IMR-90 (cell line): ENCODE measurements around the gene HECW1. TPM values are rescaled to one million over a fixed set of nuclear protein-coding genes. Genes with fewer than 3 reads are reported as not detected.

ENCODE experiments used
- ATAC-seq: fragments of 200-7000 bp; cut with Tn5 transposase; 2 replicates; pipeline ENCODE4 v1.9.1; 2020; ENCODE audit warnings: low read depth, mild to moderate bottlenecking, moderate library complexity
- BruUV-seq: library from RNA; stranded (reverse); fragments of 400-500 nt; replicated peaks from 2 replicates; lab custom pipeline; 2021; lab: Mats Ljungman, UMichigan
- CTCF ChIA-PET: fragments of 300-600 bp; formaldehyde crosslinking; extraction: SDS; loops from one replicate; lab custom pipeline; 2021; ENCODE audit warnings: antibody characterized with exemption; lab: Yijun Ruan, JAX
- POLR2A ChIA-PET: fragments of 300-600 bp; sonication (Branson Sonifier 250); formaldehyde crosslinking; loops from one replicate; lab custom pipeline; 2022; ENCODE audit warnings: antibody characterized with exemption; ENCODE audit not compliant: unreplicated experiment; lab: Charles Lee
- DNase-seq: peaks from one replicate; pipeline ENCODE4 v3.0.0; 2013
- H2AFZ ChIP-seq: replicated peaks from 2 replicates; pipeline ENCODE3; 2013; ENCODE audit warnings: low read length, mild to moderate bottlenecking; ENCODE audit not compliant: poor library complexity
- H2AK5ac ChIP-seq: 2 replicates; pipeline ENCODE4 v1.6.1; 2013; ENCODE audit warnings: low read depth, low read length, inconsistent platforms
- H2AK9ac ChIP-seq: replicated peaks from 2 replicates; pipeline ENCODE3; 2013; ENCODE audit warnings: mild to moderate bottlenecking, low read depth, low read length, moderate library complexity; ENCODE audit not compliant: poor library complexity
- H2BK120ac ChIP-seq: 2 replicates; pipeline ENCODE4 v1.6.1; 2013; ENCODE audit warnings: low read depth, low read length, inconsistent platforms
- H2BK15ac ChIP-seq: 3 replicates; pipeline ENCODE4 v1.6.1; 2013; ENCODE audit warnings: low read depth, low read length, inconsistent platforms
- H2BK20ac ChIP-seq: 2 replicates; pipeline ENCODE4 v1.6.1; 2013; ENCODE audit warnings: low read depth, mild to moderate bottlenecking, inconsistent platforms, low read length, moderate library complexity
- H2BK5ac ChIP-seq: 2 replicates; pipeline ENCODE4 v1.6.1; 2013; ENCODE audit warnings: mild to moderate bottlenecking, low read depth, low read length, inconsistent platforms; ENCODE audit not compliant: poor library complexity, severe bottlenecking
- H3K14ac ChIP-seq: replicated peaks from 2 replicates; pipeline ENCODE4 v1.6.1; 2013; ENCODE audit warnings: low read depth, low read length, inconsistent platforms
- H3K18ac ChIP-seq: 2 replicates; pipeline ENCODE4 v1.6.1; 2013; ENCODE audit warnings: low read depth, low read length, control low read depth
- H3K23ac ChIP-seq: 2 replicates; pipeline ENCODE4 v1.6.1; 2013; ENCODE audit warnings: low read depth, low read length, inconsistent platforms
- H3K27ac ChIP-seq: 2 replicates; pipeline ENCODE4 v1.5.1; 2013; ENCODE audit warnings: mild to moderate bottlenecking, control low read depth, low read length; ENCODE audit not compliant: insufficient read depth
- H3K27me3 ChIP-seq: 2 replicates; pipeline ENCODE4 v1.6.1; 2013; ENCODE audit warnings: low read length; ENCODE audit not compliant: control insufficient read depth, insufficient read depth
- H3K36me3 ChIP-seq: 2 replicates; pipeline ENCODE4 v1.6.1; 2013; ENCODE audit warnings: low read length, mixed read lengths; ENCODE audit not compliant: control insufficient read depth, insufficient read depth
- H3K4ac ChIP-seq: 2 replicates; pipeline ENCODE4 v1.6.1; 2013; ENCODE audit warnings: low read depth, low read length, inconsistent platforms
- H3K4me1 ChIP-seq: 2 replicates; pipeline ENCODE4 v1.6.1; 2013; ENCODE audit warnings: low read length, mixed read lengths; ENCODE audit not compliant: control insufficient read depth, insufficient read depth
- H3K4me2 ChIP-seq: 2 replicates; pipeline ENCODE4 v1.6.1; 2013; ENCODE audit warnings: low read depth, mild to moderate bottlenecking, control low read depth, low read length, moderate library complexity
- H3K4me3 ChIP-seq: 2 replicates; pipeline ENCODE4 v1.5.1; 2013; ENCODE audit warnings: low read depth, mild to moderate bottlenecking, control low read depth, low read length, moderate library complexity; ENCODE audit not compliant: insufficient read depth
- H3K56ac ChIP-seq: 2 replicates; pipeline ENCODE4 v1.6.1; 2013; ENCODE audit warnings: low read length, inconsistent platforms; ENCODE audit not compliant: insufficient read depth; ENCODE audit errors: extremely low read depth
- H3K79me1 ChIP-seq, 2 experiments: 2 replicates each; pipeline ENCODE4 v1.6.1; 2013; ENCODE audit warnings: low read length in 2 of 2, inconsistent platforms in 1 of 2, low read depth in 1 of 2
- H3K9ac ChIP-seq: 2 replicates; pipeline ENCODE4 v1.6.1; 2013; ENCODE audit warnings: low read depth, low read length, control low read depth
- H3K9me1 ChIP-seq: 2 replicates; pipeline ENCODE4 v1.6.1; 2013; ENCODE audit warnings: low read length, inconsistent platforms; ENCODE audit not compliant: insufficient read depth
- H3K9me3 ChIP-seq: 2 replicates; pipeline ENCODE4 v1.6.1; 2013; ENCODE audit warnings: low read length; ENCODE audit not compliant: control insufficient read depth, insufficient read depth
- H4K20me1 ChIP-seq: 2 replicates; pipeline ENCODE4 v1.6.1; 2013; ENCODE audit warnings: low read length, inconsistent platforms; ENCODE audit not compliant: insufficient read depth
- H4K5ac ChIP-seq: 2 replicates; pipeline ENCODE4 v1.6.1; 2013; ENCODE audit warnings: mild to moderate bottlenecking, low read depth, low read length, control low read depth
- H4K8ac ChIP-seq, 2 experiments: 2 replicates each; pipeline ENCODE4 v1.6.1; 2013; ENCODE audit warnings: low read depth in 2 of 2, low read length in 2 of 2, control low read depth in 1 of 2, inconsistent platforms in 1 of 2
- H4K91ac ChIP-seq: 2 replicates; pipeline ENCODE4 v1.6.1; 2013; ENCODE audit warnings: low read depth, low read length, inconsistent platforms; ENCODE audit not compliant: insufficient read depth
- CEBPB ChIP-seq: IDR thresholded peaks from 2 replicates; pipeline ENCODE4 v1.6.1; 2012; ENCODE audit warnings: low read depth, low read length, improper control_type of control experiment
- CHD1 ChIP-seq: IDR thresholded peaks from 2 replicates; pipeline ENCODE4 v1.6.1; 2012; ENCODE audit warnings: low read depth, low read length, improper control_type of control experiment
- ELK1 ChIP-seq: fragments of 150-350 bp; IDR thresholded peaks from 2 replicates; pipeline ENCODE4 v1.6.1; 2016; ENCODE audit warnings: low read depth, mild to moderate bottlenecking, low read length, moderate library complexity, borderline replicate concordance
- MAFK ChIP-seq: IDR thresholded peaks from 2 replicates; pipeline ENCODE4 v1.6.1; 2012; ENCODE audit warnings: low read depth, low read length, improper control_type of control experiment
- MAZ ChIP-seq: IDR thresholded peaks from 2 replicates; pipeline ENCODE4 v1.6.1; 2012; ENCODE audit warnings: low read depth, mild to moderate bottlenecking, low read length, improper control_type of control experiment, moderate library complexity, borderline replicate concordance
- NFE2L2 ChIP-seq: fragments of 150-350 bp; IDR thresholded peaks from 2 replicates; pipeline ENCODE4 v1.6.1; 2016; ENCODE audit warnings: low read depth, mild to moderate bottlenecking, low read length
- POLR2A ChIP-seq: IDR thresholded peaks from 2 replicates; pipeline ENCODE4 v1.6.1; 2012; ENCODE audit warnings: mild to moderate bottlenecking, low read depth, low read length
- RAD21 ChIP-seq: IDR thresholded peaks from 2 replicates; pipeline ENCODE4 v1.6.1; 2012; ENCODE audit warnings: low read length, improper control_type of control experiment
- RCOR1 ChIP-seq: IDR thresholded peaks from 2 replicates; pipeline ENCODE4 v1.6.1; 2012; ENCODE audit warnings: mild to moderate bottlenecking, low read length, improper control_type of control experiment; ENCODE audit not compliant: insufficient replicate concordance
- RFX5 ChIP-seq: IDR thresholded peaks from 2 replicates; pipeline ENCODE4 v1.8.0; 2012; ENCODE audit warnings: low read depth, mild to moderate bottlenecking, low read length, moderate library complexity
- WGBS, 2 experiments: methylation state at CpG; one replicate each; pipeline versions ENCODE4 v1.1.5 to v1.1.7; 2013; ENCODE audit warnings: missing lambda C conversion rate in 2 of 2; ENCODE audit not compliant: insufficient read length in 1 of 2; ENCODE audit errors: extremely low coverage in 2 of 2; 5-methylcytosine and 5-hydroxymethylcytosine counted together
- dilution Hi-C: fragments of 300-500 bp; cut with HindIII; formaldehyde crosslinking; loops from one replicate; pipeline ENCODE4 v1.14.3; 2018; ENCODE audit warnings: low sequenced_read_pairs; ENCODE audit not compliant: unreplicated experiment
- in situ Hi-C: fragments of 300-500 bp; cut with MboI; formaldehyde crosslinking; loops from 3 replicates; pipeline ENCODE4 v1.14.3; 2019; ENCODE audit warnings: low sequenced_read_pairs, inconsistent platforms, mixed read lengths
- intact Hi-C: fragments of 100-400 bp; cut with micrococcal nuclease; formaldehyde crosslinking; loops from 2 replicates; pipeline ENCODE4 v1.10.0; 2022
- polyA plus RNA-seq, 3 experiments: library from polyadenylated mRNA; depleted of rRNA; stranded (reverse); fragments of >200 nt; gene quantifications; 2 replicates each; pipeline ENCODE4 v1.2.3, GENCODE V29; 2012; ENCODE audit warnings: low replicate concordance in 1 of 3
- total RNA-seq: library from RNA; depleted of rRNA; stranded (reverse); fragments of >200 nt; gene quantifications from 2 replicates; pipeline ENCODE4 v1.2.3, GENCODE V29; 2012

The HECW1 gene
- total and polyA plus RNA-seq, 2 of the 4 experiments (the other 2 are of a cell fraction), result 0.56 to 1.3 TPM

DNA sequence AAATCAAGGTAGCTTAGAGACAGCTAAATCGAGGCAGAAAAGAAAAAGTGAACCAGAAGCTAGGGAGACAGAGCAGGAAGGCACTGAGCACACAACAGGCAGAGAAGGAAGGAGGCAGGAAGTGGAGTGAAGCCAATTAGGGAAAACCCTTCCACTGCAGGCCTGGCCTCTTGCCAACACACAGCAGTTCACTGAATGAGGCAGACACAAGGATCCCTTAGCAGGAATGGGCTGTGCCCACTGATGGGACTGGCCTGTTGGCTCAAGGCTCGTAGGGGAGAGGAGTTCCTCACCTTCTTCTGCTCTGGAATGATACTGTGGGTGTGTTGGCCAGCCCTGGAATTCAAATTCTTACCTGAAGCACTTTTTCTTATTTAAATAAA, 250.2 kb downstream of the HECW1 start:
- WGBS, 2 experiments, result no CpG with 5 or more reads among the region's 2 CpGs
- H4K5ac ChIP-seq, result no peak overlapping the region
- no peak overlapping the region for H2BK120ac ChIP-seq
- dilution Hi-C loops (no loop called here), intact Hi-C loops (no loop called here), in situ Hi-C loops (no loop called here)
- H3K9me1 ChIP-seq, result 0 out of 2 replicates have a peak, but pooled peaks cover 4% of the 10 kb centered on the region
- ChIA-PET CTCF (interaction anchor here (0.6 kb wide), 2 partner anchors 9 to 549 kb away, joined by 3 read pairs; no protein-coding TSS in a partner anchor), POLR2A (no interaction called here)
- H3K4me2 ChIP-seq, result no peak overlapping the region
- H3K4ac ChIP-seq, result no peak overlapping the region
- no peak overlapping the region for H2BK15ac ChIP-seq
- no peak overlapping the region for H3K4me3 ChIP-seq
- no peaks in the 10 kb centered on the region for H4K20me1 ChIP-seq
- H3K14ac ChIP-seq, result no peak overlapping the region
- DNase-seq (peak; percentile 6), ATAC-seq (no peak)
- no peak overlapping the region for H2AK5ac ChIP-seq
- no peak overlapping the region for H3K56ac ChIP-seq
- H2AK9ac ChIP-seq, result peak overlapping the region; percentile 50
- no peak overlapping the region for H3K9ac ChIP-seq
- no TSS peak for BruUV-seq
- H3K4me1 ChIP-seq, result no peaks in the 10 kb centered on the region
- peak overlapping the region; percentile 11 for H2AFZ ChIP-seq
- no peak overlapping the region for H2BK20ac ChIP-seq
- H3K18ac ChIP-seq, result no peak overlapping the region
- H3K79me1 ChIP-seq, result no peaks in the 10 kb centered on the region
- H3K27me3 ChIP-seq, result no peaks in the 10 kb centered on the region
- H3K23ac ChIP-seq, result no peak overlapping the region
- H3K27ac ChIP-seq, result no peak overlapping the region
- H3K9me3 ChIP-seq, result no peaks in the 10 kb centered on the region
- H2BK5ac ChIP-seq, result no peak overlapping the region
- TF ChIP-seq RAD21 (no peak), ELK1 (no peak), RFX5 (no peak), MAFK (no peak), CEBPB (no peak), POLR2A (no peak), CHD1 (no peak), RCOR1 (no peak), NFE2L2 (no peak), MAZ (no peak)
- no peak overlapping the region for H4K91ac ChIP-seq
- no peak overlapping the region for H4K8ac ChIP-seq
- H3K36me3 ChIP-seq, result no peaks in the 10 kb centered on the region
